KMS-11 (cell line): ENCODE results near the gene GZF1.

ENCODE experiments used
- H2AFZ ChIP-seq: fragments of 200-600 bp; sonication (generic); 2 replicates; pipeline ENCODE4 v1.6.1; 2016; ENCODE audit warnings: antibody characterized with exemption, mixed run types, low read depth
- H3K27ac ChIP-seq: fragments of 200-600 bp; sonication (generic); 2 replicates; pipeline ENCODE4 v1.6.1; 2016; ENCODE audit warnings: mild to moderate bottlenecking, mixed run types
- H3K27me3 ChIP-seq: fragments of 200-600 bp; sonication (generic); 2 replicates; pipeline ENCODE4 v1.6.1; 2017; ENCODE audit warnings: mild to moderate bottlenecking, low read depth, mixed run types, moderate library complexity; ENCODE audit not compliant: insufficient read depth
- H3K36me3 ChIP-seq: fragments of 200-600 bp; sonication (generic); 2 replicates; pipeline ENCODE4 v1.6.1; 2017; ENCODE audit warnings: mild to moderate bottlenecking, mixed run types; ENCODE audit not compliant: insufficient read depth
- H3K4me1 ChIP-seq: fragments of 200-600 bp; sonication (generic); 2 replicates; pipeline ENCODE4 v1.6.1; 2016; ENCODE audit warnings: mild to moderate bottlenecking, low read depth, mixed run types; ENCODE audit not compliant: poor library complexity, severe bottlenecking
- H3K4me2 ChIP-seq: fragments of 200-600 bp; sonication (generic); 2 replicates; pipeline ENCODE4 v1.7.0; 2016; ENCODE audit warnings: mild to moderate bottlenecking, mixed run types
- H3K4me3 ChIP-seq: fragments of 200-600 bp; sonication (generic); IDR thresholded peaks from 2 replicates; pipeline ENCODE4 v1.6.1; 2017; ENCODE audit warnings: low read depth, low read length, mixed read lengths; ENCODE audit not compliant: insufficient read depth
- H3K79me2 ChIP-seq: fragments of 200-600 bp; sonication (generic); 2 replicates; pipeline ENCODE4 v1.6.1; 2016; ENCODE audit warnings: low read depth, mixed run types; ENCODE audit not compliant: insufficient read depth
- H3K9ac ChIP-seq: fragments of 200-600 bp; sonication (generic); 2 replicates; pipeline ENCODE4 v1.6.1; 2016; ENCODE audit warnings: mild to moderate bottlenecking, mixed run types
- H4K20me1 ChIP-seq: fragments of 200-600 bp; sonication (generic); 2 replicates; pipeline ENCODE4 v1.6.1; 2016; ENCODE audit warnings: mild to moderate bottlenecking, mixed run types; ENCODE audit not compliant: insufficient read depth
- TF ChIP-seq, protein P1 (sequence below): fragments of 200-600 bp; sonication (generic); conservative IDR thresholded peaks from 2 replicates; pipeline ENCODE4 v1.6.1; 2017; ENCODE audit warnings: low read depth, mild to moderate bottlenecking, antibody characterized with exemption, low read length, moderate library complexity, mixed read lengths

The GZF1 gene

DNA sequence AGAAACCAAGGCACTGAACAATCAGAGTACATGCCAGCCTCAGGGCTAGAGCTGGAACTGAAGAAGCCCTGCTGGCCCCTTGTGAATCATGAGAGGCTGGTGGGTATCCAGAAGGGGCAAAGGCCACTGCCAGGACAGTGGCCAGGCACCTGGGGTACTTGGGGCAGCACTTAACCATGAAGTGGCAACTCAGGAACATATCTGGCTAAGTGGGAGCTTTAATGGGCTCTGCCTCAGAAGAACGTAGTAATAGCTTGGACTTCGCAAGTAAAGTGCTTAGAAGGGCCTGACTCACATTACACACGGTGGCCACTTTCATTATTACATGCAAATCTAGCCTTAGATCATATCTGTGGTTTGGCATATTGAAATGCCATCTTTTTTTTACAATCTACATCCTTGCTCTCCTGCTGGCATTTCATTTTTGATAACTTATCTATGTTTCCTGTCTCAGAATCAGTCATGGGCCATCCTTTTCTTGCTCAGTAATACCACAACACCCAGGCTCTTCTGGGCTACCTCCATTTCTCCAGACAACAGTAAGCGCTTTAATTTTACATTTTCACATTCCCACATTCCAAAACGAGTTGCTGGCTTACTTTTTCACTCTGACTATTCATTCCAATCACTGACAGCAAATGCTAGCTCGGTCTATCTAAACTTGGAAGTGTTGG, 37.7 kb downstream of the GZF1 start:
- H4K20me1 ChIP-seq, result no peaks in the 10 kb centered on the region
- H3K4me2 ChIP-seq, result no peak overlapping the region
- H3K79me2 ChIP-seq, result no peaks in the 10 kb centered on the region
- H3K9ac ChIP-seq, result no peak overlapping the region
- TF ChIP-seq, protein P1, sequence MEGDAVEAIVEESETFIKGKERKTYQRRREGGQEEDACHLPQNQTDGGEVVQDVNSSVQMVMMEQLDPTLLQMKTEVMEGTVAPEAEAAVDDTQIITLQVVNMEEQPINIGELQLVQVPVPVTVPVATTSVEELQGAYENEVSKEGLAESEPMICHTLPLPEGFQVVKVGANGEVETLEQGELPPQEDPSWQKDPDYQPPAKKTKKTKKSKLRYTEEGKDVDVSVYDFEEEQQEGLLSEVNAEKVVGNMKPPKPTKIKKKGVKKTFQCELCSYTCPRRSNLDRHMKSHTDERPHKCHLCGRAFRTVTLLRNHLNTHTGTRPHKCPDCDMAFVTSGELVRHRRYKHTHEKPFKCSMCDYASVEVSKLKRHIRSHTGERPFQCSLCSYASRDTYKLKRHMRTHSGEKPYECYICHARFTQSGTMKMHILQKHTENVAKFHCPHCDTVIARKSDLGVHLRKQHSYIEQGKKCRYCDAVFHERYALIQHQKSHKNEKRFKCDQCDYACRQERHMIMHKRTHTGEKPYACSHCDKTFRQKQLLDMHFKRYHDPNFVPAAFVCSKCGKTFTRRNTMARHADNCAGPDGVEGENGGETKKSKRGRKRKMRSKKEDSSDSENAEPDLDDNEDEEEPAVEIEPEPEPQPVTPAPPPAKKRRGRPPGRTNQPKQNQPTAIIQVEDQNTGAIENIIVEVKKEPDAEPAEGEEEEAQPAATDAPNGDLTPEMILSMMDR, result no peak
- no peak overlapping the region for H2AFZ ChIP-seq
- H3K27ac ChIP-seq, result no peak overlapping the region
- no peaks in the 10 kb centered on the region for H3K36me3 ChIP-seq
- no peak overlapping the region for H3K4me3 ChIP-seq
- no peaks in the 10 kb centered on the region for H3K4me1 ChIP-seq
- no peaks in the 10 kb centered on the region for H3K27me3 ChIP-seq

DNA sequence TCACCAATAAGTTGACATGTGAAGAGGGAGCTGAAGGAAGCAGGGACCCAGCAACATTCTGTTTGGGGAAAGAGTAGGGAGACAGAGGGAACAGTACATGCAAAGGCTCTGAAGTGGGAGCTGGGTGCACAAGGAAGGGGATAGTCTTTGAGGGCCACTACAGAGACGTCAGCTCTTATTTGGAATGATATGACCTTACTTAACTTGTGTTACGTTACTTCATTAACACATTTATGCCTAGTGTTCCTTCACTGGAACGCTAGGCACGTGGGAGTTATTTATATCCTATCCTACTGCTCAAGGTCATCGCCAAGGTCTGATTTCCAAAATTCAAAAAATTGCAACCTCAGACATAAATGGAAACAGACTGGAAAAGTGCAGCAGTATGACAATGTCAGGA, 39.1 kb downstream of the GZF1 start:
- no peak overlapping the region for H3K27ac ChIP-seq
- no peaks in the 10 kb centered on the region for H3K4me1 ChIP-seq
- H2AFZ ChIP-seq, result no peak overlapping the region
- no peaks in the 10 kb centered on the region for H3K36me3 ChIP-seq
- H4K20me1 ChIP-seq, result no peaks in the 10 kb centered on the region
- H3K79me2 ChIP-seq, result no peaks in the 10 kb centered on the region
- H3K9ac ChIP-seq, result no peak overlapping the region
- no peak overlapping the region for H3K4me3 ChIP-seq
- no peak overlapping the region for H3K4me2 ChIP-seq
- TF ChIP-seq, protein P1, result no peak
- no peaks in the 10 kb centered on the region for H3K27me3 ChIP-seq

DNA sequence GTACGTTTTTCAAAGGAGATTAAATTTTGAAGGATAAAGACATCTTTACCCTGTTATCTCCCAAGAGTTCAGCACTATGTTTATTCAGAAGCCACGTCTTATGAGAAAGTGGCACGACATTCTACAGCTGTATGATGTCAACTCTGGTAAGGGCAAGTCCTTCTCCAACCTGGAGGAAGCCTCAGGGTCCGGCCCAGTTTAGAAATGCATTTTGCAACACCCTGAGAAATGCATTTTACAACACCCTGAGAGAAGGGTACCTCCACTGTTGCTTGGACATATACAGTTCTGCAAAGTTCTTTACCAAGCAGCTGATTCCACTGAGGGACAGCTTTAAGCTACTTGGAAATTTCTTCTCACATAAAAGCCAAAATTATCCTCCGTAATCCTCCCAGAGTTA, 41.8 kb downstream of the GZF1 start:
- peaks cover 18% of the 10 kb centered on the region; the same call in 1 of the 2 replicates for H3K79me2 ChIP-seq
- no peaks in the 10 kb centered on the region for H3K4me1 ChIP-seq
- no peak overlapping the region for H3K4me3 ChIP-seq
- TF ChIP-seq, protein P1, result no peak
- no peak overlapping the region for H3K4me2 ChIP-seq
- no peak overlapping the region for H3K9ac ChIP-seq
- H3K27ac ChIP-seq, result no peak overlapping the region
- no peaks in the 10 kb centered on the region for H3K36me3 ChIP-seq
- no peaks in the 10 kb centered on the region for H3K27me3 ChIP-seq
- no peaks in the 10 kb centered on the region for H4K20me1 ChIP-seq
- no peak overlapping the region for H2AFZ ChIP-seq

DNA sequence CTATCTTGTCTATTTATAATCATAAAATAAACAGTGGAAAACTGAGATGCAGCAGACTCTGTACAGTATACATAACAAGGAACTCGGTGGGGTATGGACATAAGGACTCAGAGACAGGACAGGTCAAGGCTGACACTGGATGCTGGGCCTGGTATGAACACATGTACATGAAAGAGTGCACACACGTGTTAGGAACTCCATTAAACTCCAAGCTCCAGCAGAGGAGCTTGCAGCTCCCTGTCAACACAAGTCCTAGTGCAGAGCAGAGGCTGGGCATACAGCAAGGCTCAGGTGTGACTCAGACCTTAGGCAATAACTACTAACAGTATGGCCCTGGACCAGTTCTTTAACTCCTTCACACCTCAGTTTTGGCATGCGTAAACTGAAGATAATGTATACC, 42.2 kb downstream of the GZF1 start:
- H3K4me2 ChIP-seq, result no peak overlapping the region
- H3K36me3 ChIP-seq, result no peaks in the 10 kb centered on the region
- H2AFZ ChIP-seq, result no peak overlapping the region
- TF ChIP-seq, protein P1, result no peak
- no peaks in the 10 kb centered on the region for H3K4me1 ChIP-seq
- H3K27ac ChIP-seq, result no peak overlapping the region
- H3K4me3 ChIP-seq, result no peak overlapping the region
- no peak overlapping the region for H3K9ac ChIP-seq
- H4K20me1 ChIP-seq, result no peaks in the 10 kb centered on the region
- peaks cover 23% of the 10 kb centered on the region; the same call in 1 of the 2 replicates for H3K79me2 ChIP-seq
- no peaks in the 10 kb centered on the region for H3K27me3 ChIP-seq
